AG10803 (cell line): Measurements from ENCODE around the gene POLR3H.

Source experiments
- DNase-seq: peaks from one replicate; pipeline ENCODE4 v3.0.0; 2010; ENCODE audit warnings: low read depth
- H3K4me3 ChIP-seq: 2 replicates; pipeline ENCODE4 v1.5.1; 2011; ENCODE audit warnings: mild to moderate bottlenecking, low read length, control low read depth
- CTCF ChIP-seq: conservative IDR thresholded peaks from 2 replicates; pipeline ENCODE4 v1.5.1; 2011; ENCODE audit warnings: mild to moderate bottlenecking, low read length, control low read depth, inconsistent platforms

POLR3H gene

GRCh38 chr22:41504397-41504796, 39.9 kb downstream of the POLR3H start:
- DNase-seq = peak; percentile 55
- H3K4me3 ChIP-seq = no peak overlapping the region
- TF ChIP-seq CTCF = no peak

- peak; percentile 34 for TF ChIP-seq CTCF
- no peak overlapping the region for H3K4me3 ChIP-seq
- no peak for DNase-seq
Observed at GRCh38 chr22:41501209-41501608, 43.1 kb downstream of the POLR3H start.

GRCh38 chr22:41500303-41500702, 44.0 kb downstream of the POLR3H start:
- DNase-seq = no peak
- no peak for TF ChIP-seq CTCF
- no peak overlapping the region for H3K4me3 ChIP-seq

- DNase-seq = no peak
- H3K4me3 ChIP-seq = no peak overlapping the region
- TF ChIP-seq CTCF = no peak
Observed at GRCh38 chr22:41499624-41500280, 44.5 kb downstream of the POLR3H start.

GRCh38 chr22:41498303-41498835, 45.9 kb downstream of the POLR3H start:
- DNase-seq = peak; percentile 16

GRCh38 chr22:41491374-41492100, 52.7 kb downstream of the POLR3H start:
- peak; percentile 65 for DNase-seq
- TF ChIP-seq CTCF = no peak
- H3K4me3 ChIP-seq = no peak overlapping the region

More at GRCh38 chr22:41498303-41498835, 45.9 kb downstream of the POLR3H start:
- no peak for TF ChIP-seq CTCF
- H3K4me3 ChIP-seq = no peak overlapping the region
